IPS-18c (cell line): ENCODE data around the gene RRAD.

Source experiments
- H3K4me3 ChIP-seq: 2 replicates; pipeline ENCODE4 v1.7.0; 2013; ENCODE audit warnings: low read depth, mild to moderate bottlenecking, low read length, moderate library complexity; ENCODE audit not compliant: insufficient read depth
- H3K9me3 ChIP-seq: one replicate; pipeline ENCODE4 v1.6.1; 2013; ENCODE audit warnings: mild to moderate bottlenecking, low read length, moderate library complexity; ENCODE audit not compliant: control insufficient read depth, insufficient read depth

Gene RRAD

DNA sequence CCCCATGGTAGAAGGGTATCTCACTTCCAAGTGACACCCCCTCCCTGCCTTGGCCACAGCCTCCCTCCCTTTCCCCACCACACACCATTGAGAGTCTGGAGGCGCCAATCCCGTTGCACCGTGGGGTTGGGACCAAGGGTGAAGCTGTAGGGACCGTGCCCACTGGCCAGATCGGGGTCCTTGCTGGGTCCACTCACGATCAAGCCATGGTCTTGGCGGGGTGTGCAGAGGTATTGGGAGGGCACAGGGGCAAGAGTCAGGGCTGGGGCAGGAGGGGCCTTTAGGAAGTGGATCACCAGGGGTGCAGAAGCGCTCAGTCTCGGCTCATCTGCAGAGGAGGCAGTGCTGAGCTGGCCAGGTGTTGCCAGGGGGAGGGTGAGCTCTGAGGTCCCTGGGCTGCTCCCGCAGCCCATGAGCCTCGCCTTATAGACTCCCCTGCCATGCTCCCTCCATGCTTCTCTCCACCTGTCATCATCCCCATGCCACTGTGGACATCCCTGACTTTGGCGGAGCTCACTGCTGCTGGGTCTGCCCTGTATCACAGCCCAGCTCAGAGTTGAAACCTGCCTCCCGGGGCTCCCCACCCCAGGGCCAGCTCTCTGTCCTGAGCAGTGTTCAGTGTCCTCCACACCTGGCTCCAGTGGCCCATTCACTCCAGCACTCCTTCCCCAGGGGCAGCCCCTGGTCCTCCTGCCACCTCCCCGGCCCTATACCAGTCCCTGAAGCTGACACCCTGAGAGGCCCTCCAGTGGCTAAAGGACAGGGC lies 15.0 kb downstream of the RRAD start:
- H3K4me3 ChIP-seq: no peak overlapping the region

GRCh38 chr16:66908762-66909559 lies 16.4 kb downstream of the RRAD start:
- Histone ChIP-seq H3K9me3 (no peaks in the 10 kb centered on the region), H3K4me3 (no peak overlapping the region)

More for the DNA sequence above, 15.0 kb downstream of the RRAD start:
- H3K9me3 ChIP-seq: peaks cover 2% of the 10 kb centered on the region

GRCh38 chr16:66908116-66908515 lies 17.2 kb downstream of the RRAD start:
- H3K4me3 ChIP-seq: no peak overlapping the region
- no peaks in the 10 kb centered on the region for H3K9me3 ChIP-seq

- H3K9me3 ChIP-seq: no peaks in the 10 kb centered on the region
- H3K4me3 ChIP-seq: no peak overlapping the region
These were observed 18.2 kb downstream of the RRAD start for GRCh38 chr16:66906916-66907836.

- H3K9me3 ChIP-seq: no peaks in the 10 kb centered on the region
These were observed 19.4 kb downstream of the RRAD start for GRCh38 chr16:66905633-66906539.

DNA sequence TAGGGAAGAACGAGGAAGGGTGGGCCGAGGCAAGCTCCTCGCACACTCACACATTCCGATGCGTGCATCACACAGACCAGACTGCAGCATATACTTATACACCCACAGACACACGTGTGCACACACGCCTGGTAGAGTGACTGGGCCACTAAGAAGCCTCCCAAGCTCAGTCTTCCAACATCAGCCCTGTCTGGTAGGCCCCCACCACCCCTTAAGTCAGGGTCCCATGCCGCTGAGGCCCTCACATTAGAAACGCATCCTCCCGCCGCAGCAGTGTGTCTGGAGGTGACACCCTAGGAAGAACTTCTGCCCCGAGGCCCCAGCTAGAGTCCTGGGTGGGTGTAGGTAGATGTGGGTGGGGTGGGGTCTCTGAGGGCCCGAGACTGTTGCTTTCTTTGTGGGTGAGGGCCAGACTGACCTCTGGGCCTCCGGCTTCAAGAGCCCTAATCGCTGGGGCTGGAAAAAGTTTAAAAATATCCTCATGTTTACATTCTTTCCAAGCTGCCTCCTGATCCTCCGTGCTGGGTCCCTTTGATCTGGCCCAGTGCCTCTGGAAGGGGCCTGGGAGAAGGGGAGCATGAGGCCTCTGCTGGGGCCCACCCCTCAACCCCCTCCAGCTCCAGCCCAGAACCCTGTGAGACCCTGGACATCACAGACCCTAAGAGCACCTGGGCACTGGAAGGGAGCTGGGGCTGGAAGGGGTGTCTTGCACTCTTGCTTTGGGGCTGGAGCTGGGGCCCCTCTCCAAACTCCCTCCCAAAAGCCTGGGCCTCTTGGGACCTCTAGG lies 20.3 kb downstream of the RRAD start:
- no peaks in the 10 kb centered on the region for H3K9me3 ChIP-seq
- no peak overlapping the region; the same call in 1 of the 2 replicates for H3K4me3 ChIP-seq

More at GRCh38 chr16:66905633-66906539, 19.4 kb downstream of the RRAD start:
- H3K4me3 ChIP-seq: no peak overlapping the region; the same call in 1 of the 2 replicates

DNA sequence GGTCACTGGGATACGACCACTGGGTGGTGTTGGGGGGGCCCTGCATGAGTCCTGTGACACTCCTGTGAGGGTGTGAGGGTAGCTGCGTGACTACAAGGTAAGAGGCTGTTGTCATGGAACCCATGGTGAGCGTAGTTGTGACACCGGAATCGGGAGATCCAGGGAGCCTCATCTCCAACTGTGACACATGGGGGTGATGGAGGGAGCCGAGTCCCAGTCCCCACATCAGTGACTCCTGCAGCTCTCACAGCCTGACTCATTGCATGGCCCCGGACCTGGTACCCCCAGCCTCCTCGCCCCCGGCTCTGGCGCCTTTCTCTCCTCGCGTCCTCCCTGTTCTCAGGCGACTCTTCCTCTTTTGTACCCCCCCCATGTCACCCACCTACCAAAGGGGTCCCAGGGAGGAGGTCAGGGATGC lies 20.9 kb downstream of the RRAD start:
- Histone ChIP-seq H3K9me3 (no peaks in the 10 kb centered on the region), H3K4me3 (no peak overlapping the region)

DNA sequence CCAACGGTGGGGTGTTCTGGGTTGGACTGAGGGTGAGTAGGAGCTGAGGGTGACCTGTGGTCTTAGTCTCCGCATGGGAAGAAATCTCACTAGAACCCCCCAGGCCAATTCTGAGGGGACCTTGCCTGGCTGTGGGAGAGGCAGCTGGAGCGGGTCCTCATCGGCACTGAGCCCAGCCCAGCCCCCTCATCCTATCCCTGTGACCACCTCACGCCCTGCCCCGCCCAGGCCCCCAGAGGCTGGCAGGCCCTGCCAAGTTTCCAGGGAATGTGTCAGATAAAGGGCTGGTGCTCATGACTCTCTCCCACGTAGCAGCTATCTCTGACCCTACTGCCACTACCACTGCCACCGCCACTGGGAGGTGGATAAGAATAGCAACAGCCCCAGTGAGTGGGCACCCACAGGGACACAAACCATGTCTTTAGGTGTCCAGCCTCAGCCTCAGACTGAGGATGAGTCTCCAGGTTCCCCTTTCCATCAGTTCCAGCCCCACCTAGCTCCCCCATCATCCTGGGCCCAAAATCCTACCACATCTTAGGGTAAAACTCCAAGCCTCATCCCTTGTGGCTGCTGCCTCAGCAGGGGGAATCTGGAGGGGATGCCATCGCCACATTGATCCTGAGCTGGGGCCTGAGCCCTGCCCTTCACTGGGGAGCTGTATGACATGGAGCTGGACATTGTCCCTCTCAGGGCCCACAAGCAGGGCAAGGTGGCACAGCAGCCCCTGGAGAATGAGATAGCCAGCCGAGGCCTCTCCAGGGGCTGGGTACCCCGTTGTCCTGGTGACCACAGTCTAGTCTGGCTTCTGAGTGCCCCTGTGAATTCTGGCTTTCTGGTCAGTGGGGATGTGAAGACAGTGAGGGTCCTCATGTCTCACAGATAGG lies 21.5 kb downstream of the RRAD start:
- H3K4me3 ChIP-seq: no peak overlapping the region
- H3K9me3 ChIP-seq: no peaks in the 10 kb centered on the region

- no peak overlapping the region for H3K4me3 ChIP-seq
- no peaks in the 10 kb centered on the region for H3K9me3 ChIP-seq
These were observed 22.4 kb downstream of the RRAD start for GRCh38 chr16:66902648-66903543.

DNA sequence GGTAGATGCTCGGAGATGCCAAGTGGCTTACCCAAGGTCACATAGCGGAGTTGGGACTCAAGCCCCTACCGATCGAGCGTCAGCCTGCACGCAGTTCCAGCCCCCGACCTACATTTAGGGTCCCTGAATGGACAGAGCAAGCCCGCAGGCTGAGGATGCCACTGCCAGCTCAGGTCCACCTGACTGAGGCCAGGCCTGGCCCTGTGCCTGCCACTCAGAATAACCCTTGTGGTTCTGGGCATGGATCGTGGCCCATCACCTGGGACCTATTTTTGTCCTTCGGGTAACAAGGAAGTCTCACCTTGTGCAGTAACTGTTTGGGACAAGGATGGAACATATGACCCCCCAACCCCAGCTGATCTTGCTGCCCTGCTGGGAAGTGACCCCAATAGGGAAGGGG lies 23.7 kb downstream of the RRAD start:
- Histone ChIP-seq H3K4me3 (no peak overlapping the region), H3K9me3 (no peaks in the 10 kb centered on the region)

DNA sequence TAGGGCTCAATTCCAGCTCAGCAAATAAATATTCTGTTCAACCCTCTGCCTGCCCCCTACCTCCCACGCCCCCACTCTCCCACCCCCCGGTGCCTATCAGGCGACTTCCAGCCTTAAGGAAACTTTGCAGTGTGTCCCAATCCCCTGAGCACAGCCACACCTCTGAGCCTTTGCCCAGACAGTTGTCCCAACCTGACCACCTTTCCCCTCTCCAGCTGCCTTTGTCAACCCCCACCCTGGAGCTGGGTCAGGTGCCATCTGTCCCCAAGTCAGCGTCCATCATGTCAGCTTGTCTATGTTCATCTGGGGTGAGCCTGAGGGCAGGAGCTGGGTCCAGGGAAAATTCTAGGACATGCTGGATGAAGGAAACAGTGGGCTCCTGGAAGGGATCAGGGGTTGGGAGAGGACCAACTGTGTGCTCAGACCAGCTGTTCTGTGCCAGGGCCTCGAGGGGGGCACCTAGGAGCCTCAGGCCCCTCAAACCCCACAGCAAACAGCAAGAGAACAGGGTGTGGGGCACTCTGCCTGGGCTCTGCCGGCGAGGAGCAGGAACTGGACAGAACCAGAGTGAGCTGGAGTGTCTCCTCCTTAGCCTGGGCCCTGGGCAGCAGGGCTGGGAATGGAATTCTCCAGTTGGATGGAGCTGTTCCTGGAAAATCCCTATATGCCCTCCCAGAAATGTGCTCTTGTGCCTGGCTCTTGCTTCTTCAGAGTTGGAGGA lies 24.5 kb downstream of the RRAD start:
- peaks cover 2% of the 10 kb centered on the region for H3K9me3 ChIP-seq

DNA sequence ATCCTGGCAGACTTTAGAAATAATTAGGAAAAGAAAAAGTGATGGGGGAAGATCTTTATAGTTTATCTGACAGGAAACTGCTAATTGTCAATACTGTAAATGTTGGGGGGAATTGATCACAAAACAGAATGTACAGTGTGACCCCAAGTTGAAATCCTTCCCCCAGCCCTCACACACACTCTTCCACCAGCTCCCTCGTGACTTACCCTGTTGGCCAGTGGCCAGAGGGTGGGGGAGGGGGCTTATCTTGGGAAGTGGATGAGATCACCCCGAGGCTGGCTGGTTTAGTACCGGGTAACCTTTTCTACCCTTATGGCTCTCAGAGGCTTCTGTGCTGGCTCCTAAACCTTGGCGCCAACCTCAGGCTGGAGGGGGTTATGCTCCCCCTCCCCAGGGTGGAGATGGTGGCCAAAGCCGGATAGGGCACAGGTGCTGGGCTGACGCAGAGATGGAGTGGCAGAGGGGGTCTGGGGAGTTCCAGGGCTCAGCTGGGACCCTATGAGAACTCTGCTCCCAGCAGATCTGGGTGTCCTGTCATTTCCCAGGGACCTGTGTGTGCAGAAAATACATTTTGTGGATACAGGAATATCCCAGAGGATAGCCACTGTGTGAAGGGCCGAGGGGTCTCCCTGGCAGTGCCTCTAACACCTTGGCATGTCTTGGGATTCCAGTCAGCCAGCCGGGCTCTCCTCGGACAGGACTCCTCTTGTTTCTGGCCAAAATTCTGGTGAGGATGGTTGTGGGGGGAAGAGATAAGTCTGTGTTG lies 25.2 kb downstream of the RRAD start:
- Histone ChIP-seq H3K4me3 (no peak overlapping the region), H3K9me3 (peaks cover 3% of the 10 kb centered on the region)

More for the DNA sequence above, 24.5 kb downstream of the RRAD start:
- no peak overlapping the region for H3K4me3 ChIP-seq
